ENCODE measurements around the gene GEN1.

DNA sequence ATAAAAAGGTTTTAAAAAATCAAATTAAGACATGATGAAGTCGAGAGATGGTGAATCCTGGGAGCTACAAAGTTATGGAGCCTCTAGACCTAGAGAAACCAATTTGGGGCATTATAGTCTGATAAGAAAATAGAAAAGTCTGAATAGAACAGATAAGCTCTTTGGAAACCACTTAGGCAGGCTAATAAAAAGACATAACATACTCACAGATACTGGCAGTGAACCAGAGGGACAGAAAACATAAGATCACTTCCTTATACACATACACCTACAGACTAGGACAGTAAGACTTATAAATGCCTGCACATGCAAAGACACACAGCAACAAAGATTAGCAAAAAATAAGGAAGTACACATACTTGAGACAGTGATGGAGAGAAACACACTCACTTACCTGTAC is 20.3 kb upstream of the GEN1 start:
- no peak for TF ChIP-seq POLR2AphosphoS5 (IDR thresholded peaks at IDR 0.05)
- TF ChIP-seq POLR2A (IDR thresholded peaks at IDR 0.05): no peak
